GM12873 (cell line): ENCODE results near the gene ING5.

ENCODE experiments used
- TF ChIP-seq, protein P1 (sequence below): IDR thresholded peaks from 2 replicates; pipeline ENCODE4 v1.5.1; 2012; ENCODE audit warnings: low read depth, mild to moderate bottlenecking, moderate library complexity, low read length, control low read depth; ENCODE audit not compliant: insufficient read depth; ENCODE audit errors: missing control alignments

ING5 gene

GRCh38 chr2:241768850-241769249, 67.0 kb downstream of the ING5 start:
- TF ChIP-seq, protein P1, sequence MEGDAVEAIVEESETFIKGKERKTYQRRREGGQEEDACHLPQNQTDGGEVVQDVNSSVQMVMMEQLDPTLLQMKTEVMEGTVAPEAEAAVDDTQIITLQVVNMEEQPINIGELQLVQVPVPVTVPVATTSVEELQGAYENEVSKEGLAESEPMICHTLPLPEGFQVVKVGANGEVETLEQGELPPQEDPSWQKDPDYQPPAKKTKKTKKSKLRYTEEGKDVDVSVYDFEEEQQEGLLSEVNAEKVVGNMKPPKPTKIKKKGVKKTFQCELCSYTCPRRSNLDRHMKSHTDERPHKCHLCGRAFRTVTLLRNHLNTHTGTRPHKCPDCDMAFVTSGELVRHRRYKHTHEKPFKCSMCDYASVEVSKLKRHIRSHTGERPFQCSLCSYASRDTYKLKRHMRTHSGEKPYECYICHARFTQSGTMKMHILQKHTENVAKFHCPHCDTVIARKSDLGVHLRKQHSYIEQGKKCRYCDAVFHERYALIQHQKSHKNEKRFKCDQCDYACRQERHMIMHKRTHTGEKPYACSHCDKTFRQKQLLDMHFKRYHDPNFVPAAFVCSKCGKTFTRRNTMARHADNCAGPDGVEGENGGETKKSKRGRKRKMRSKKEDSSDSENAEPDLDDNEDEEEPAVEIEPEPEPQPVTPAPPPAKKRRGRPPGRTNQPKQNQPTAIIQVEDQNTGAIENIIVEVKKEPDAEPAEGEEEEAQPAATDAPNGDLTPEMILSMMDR, result no peak

- TF ChIP-seq, protein P1, result no peak
These were observed 68.0 kb downstream of the ING5 start for GRCh38 chr2:241769819-241770184.

DNA sequence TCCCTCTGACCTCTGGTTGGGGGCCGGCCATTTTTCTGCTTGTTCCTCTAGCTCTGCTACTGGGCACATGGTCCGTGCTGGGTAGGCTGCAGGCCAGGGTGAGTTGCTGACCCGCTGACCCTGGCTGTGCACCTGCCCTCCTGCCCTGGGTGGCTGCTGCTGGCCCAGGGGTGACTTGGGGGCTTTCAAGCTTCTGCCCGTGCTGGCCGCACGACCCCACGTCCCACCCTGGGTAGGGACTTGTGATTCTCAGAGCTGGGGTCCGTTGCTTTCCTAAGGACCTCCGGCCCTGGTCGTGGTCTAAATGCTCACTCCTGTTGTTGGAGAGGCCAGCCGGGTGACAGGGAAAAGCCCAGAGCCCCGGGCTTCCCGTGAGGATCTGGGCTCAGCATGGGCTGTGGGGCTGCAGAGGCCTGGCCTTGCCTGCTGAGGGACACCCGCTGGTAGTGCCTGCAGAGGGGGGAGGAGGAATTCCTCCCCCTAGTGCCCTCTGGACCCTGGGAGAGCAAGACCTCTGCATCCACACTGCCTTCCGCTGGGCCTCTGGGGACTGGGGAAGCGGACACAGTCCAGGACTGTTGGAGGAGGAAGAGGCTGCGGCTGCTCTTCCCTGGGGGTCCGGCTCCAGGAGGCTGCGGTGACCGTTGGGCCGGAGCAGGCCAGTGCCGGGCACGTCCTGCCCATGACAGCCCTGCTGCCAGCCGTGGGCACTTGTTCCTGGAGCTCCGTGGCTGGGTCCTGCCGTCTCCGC, 68.5 kb downstream of the ING5 start:
- TF ChIP-seq, protein P1, result no peak

GRCh38 chr2:241770936-241771285, 69.1 kb downstream of the ING5 start:
- TF ChIP-seq, protein P1, result no peak

DNA sequence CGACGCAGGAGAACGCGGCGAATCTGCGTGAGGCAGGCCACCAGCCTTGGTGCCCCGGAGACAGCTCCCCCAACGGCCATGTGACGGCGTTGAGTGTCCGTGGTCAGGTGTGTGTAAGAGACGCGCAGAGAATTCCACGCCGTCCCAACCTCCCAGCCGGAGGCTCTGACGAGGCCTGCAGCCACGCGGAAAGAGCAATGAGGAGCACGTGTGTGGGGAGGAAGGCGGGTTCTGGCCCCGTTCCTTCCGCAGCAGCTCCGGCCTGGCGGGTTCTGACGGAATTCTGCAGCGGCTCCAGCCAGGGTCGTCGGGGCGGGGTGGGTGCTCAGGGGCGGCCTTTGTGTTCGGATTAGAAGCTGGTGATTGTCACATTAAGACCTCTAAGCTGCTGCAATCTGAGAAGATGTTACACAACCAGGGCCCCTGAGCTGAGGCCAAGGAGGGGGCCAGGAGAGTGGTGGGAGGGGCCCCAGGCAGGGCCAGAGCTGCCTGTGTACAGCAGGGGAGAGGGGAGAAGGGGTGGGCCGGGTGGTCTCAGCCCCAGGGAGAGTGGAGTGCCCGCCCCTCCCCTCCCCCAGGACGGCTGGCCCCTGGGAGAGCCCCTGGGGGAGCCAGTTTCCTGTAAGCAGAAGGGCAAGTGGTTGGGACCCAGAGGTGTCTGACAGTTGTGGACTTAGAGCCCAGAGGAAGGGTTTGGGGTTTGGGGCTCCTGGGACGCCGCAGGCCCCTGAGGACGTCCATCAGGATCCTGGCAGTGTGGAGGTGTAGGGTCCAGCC, 69.6 kb downstream of the ING5 start:
- TF ChIP-seq, protein P1, result no peak

- TF ChIP-seq, protein P1, result no peak
These were observed 70.2 kb downstream of the ING5 start for GRCh38 chr2:241772063-241772499.
